ENCODE results near the gene FAM107A. TPM values are rescaled to one million over a fixed set of nuclear protein-coding genes. Genes with fewer than 3 reads are reported as not detected.
A peak's percentile ranks its signal among the peaks of the same experiment; 100 is the strongest.

FAM107A gene
- total and polyA plus RNA-seq, 2 of the 13 experiments (the other 11 are each of a cell fraction or from before 2014, with no cell fraction given), result not detected

DNA sequence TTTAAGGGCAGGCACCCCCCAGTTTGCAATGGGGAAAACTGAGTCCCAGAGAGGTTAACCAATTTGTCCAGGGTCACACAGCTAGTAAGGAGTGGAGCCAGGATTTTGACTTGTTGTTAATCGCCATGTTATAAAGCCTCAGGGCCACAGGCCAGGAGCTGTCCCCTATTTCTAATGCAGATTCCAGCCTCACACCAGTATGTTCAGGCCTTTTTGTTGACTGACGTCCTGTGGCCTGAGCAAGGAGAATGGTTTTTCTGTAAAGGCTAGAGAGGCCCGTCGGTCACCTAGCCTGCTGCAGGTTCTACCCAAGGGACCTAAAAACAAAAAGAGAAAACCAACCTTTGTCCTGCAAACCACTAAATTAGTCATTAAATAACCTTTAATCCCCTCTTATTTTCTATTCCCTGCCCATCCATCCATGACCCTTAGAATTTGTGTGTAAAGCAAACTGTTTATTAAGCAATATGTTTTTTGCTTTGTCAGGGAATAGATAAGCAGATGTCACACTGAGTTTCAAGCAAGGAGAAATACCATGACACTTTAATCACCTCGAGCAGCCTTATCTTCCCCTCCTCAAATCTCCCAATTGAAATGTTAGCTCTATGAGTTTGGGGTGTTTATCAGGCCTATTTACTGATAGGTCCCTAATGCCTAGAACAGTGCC is 54.3 kb downstream of the FAM107A start (continued):
- no peak for TF ChIP-seq CC2D1A (CRISPR knock-in tag; IDR thresholded peaks at IDR 0.05)
- no peak for TF ChIP-seq KMT2B (CRISPR knock-in tag; IDR thresholded peaks at IDR 0.05)
- no peak for TF ChIP-seq LCORL (IDR thresholded peaks at IDR 0.05)
- no peak for TF ChIP-seq LCORL (CRISPR knock-in tag; IDR thresholded peaks at IDR 0.05)
- TF ChIP-seq ARID2 (CRISPR knock-in tag; IDR thresholded peaks at IDR 0.05; ENCODE audit: borderline replicate concordance), result no peak
- TF ChIP-seq, protein P1, sequence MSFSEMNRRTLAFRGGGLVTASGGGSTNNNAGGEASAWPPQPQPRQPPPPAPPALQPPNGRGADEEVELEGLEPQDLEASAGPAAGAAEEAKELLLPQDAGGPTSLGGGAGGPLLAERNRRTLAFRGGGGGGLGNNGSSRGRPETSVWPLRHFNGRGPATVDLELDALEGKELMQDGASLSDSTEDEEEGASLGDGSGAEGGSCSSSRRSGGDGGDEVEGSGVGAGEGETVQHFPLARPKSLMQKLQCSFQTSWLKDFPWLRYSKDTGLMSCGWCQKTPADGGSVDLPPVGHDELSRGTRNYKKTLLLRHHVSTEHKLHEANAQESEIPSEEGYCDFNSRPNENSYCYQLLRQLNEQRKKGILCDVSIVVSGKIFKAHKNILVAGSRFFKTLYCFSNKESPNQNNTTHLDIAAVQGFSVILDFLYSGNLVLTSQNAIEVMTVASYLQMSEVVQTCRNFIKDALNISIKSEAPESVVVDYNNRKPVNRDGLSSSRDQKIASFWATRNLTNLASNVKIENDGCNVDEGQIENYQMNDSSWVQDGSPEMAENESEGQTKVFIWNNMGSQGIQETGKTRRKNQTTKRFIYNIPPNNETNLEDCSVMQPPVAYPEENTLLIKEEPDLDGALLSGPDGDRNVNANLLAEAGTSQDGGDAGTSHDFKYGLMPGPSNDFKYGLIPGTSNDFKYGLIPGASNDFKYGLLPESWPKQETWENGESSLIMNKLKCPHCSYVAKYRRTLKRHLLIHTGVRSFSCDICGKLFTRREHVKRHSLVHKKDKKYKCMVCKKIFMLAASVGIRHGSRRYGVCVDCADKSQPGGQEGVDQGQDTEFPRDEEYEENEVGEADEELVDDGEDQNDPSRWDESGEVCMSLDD (CRISPR knock-in tag; IDR thresholded peaks at IDR 0.05; ENCODE audit: borderline replicate concordance), result no peak
- TF ChIP-seq DR1 (CRISPR knock-in tag; IDR thresholded peaks at IDR 0.05), result no peak
- no peak for TF ChIP-seq ZNF160 (CRISPR knock-in tag; IDR thresholded peaks at IDR 0.05)
- peak; percentile 88; the same call in 1 of the 2 replicates for TF ChIP-seq ZNF768 (CRISPR knock-in tag; IDR thresholded peaks at IDR 0.05)
- no peak for TF ChIP-seq ZNF850 (CRISPR knock-in tag; conservative IDR thresholded peaks at IDR 0.05)
- TF ChIP-seq, protein P2, sequence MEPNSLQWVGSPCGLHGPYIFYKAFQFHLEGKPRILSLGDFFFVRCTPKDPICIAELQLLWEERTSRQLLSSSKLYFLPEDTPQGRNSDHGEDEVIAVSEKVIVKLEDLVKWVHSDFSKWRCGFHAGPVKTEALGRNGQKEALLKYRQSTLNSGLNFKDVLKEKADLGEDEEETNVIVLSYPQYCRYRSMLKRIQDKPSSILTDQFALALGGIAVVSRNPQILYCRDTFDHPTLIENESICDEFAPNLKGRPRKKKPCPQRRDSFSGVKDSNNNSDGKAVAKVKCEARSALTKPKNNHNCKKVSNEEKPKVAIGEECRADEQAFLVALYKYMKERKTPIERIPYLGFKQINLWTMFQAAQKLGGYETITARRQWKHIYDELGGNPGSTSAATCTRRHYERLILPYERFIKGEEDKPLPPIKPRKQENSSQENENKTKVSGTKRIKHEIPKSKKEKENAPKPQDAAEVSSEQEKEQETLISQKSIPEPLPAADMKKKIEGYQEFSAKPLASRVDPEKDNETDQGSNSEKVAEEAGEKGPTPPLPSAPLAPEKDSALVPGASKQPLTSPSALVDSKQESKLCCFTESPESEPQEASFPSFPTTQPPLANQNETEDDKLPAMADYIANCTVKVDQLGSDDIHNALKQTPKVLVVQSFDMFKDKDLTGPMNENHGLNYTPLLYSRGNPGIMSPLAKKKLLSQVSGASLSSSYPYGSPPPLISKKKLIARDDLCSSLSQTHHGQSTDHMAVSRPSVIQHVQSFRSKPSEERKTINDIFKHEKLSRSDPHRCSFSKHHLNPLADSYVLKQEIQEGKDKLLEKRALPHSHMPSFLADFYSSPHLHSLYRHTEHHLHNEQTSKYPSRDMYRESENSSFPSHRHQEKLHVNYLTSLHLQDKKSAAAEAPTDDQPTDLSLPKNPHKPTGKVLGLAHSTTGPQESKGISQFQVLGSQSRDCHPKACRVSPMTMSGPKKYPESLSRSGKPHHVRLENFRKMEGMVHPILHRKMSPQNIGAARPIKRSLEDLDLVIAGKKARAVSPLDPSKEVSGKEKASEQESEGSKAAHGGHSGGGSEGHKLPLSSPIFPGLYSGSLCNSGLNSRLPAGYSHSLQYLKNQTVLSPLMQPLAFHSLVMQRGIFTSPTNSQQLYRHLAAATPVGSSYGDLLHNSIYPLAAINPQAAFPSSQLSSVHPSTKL (CRISPR knock-in tag; IDR thresholded peaks at IDR 0.05), result peak; percentile 61
- TF ChIP-seq ERF (CRISPR knock-in tag; IDR thresholded peaks at IDR 0.05), result 0 out of 2 replicates have a peak, but pooled peaks have one; percentile 26
- TF ChIP-seq, protein P3, sequence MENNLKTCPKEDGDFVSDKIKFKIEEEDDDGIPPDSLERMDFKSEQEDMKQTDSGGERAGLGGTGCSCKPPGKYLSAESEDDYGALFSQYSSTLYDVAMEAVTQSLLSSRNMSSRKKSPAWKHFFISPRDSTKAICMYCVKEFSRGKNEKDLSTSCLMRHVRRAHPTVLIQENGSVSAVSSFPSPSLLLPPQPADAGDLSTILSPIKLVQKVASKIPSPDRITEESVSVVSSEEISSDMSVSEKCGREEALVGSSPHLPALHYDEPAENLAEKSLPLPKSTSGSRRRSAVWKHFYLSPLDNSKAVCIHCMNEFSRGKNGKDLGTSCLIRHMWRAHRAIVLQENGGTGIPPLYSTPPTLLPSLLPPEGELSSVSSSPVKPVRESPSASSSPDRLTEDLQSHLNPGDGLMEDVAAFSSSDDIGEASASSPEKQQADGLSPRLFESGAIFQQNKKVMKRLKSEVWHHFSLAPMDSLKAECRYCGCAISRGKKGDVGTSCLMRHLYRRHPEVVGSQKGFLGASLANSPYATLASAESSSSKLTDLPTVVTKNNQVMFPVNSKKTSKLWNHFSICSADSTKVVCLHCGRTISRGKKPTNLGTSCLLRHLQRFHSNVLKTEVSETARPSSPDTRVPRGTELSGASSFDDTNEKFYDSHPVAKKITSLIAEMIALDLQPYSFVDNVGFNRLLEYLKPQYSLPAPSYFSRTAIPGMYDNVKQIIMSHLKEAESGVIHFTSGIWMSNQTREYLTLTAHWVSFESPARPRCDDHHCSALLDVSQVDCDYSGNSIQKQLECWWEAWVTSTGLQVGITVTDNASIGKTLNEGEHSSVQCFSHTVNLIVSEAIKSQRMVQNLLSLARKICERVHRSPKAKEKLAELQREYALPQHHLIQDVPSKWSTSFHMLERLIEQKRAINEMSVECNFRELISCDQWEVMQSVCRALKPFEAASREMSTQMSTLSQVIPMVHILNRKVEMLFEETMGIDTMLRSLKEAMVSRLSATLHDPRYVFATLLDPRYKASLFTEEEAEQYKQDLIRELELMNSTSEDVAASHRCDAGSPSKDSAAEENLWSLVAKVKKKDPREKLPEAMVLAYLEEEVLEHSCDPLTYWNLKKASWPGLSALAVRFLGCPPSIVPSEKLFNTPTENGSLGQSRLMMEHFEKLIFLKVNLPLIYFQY (CRISPR knock-in tag; IDR thresholded peaks at IDR 0.05; ENCODE audit: borderline replicate concordance), result no peak
- no peak for TF ChIP-seq BRD4 (CRISPR knock-in tag; IDR thresholded peaks at IDR 0.05)
- peak; percentile 91 for TF ChIP-seq MAFF (IDR thresholded peaks at IDR 0.05; ENCODE audit: low read depth, low read length)
- TF ChIP-seq ZFP36L2 (CRISPR knock-in tag; IDR thresholded peaks at IDR 0.05), result no peak
- no peak for TF ChIP-seq ZNF605 (CRISPR knock-in tag; IDR thresholded peaks at IDR 0.05)
- TF ChIP-seq, protein P4, sequence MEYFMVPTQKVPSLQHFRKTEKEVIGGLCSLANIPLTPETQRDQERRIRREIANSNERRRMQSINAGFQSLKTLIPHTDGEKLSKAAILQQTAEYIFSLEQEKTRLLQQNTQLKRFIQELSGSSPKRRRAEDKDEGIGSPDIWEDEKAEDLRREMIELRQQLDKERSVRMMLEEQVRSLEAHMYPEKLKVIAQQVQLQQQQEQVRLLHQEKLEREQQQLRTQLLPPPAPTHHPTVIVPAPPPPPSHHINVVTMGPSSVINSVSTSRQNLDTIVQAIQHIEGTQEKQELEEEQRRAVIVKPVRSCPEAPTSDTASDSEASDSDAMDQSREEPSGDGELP (IDR thresholded peaks at IDR 0.05; ENCODE audit: borderline replicate concordance, low read depth), result no peak

Data from HepG2 (cell line).